ENCODE data around the gene TTBK1.

DNA sequence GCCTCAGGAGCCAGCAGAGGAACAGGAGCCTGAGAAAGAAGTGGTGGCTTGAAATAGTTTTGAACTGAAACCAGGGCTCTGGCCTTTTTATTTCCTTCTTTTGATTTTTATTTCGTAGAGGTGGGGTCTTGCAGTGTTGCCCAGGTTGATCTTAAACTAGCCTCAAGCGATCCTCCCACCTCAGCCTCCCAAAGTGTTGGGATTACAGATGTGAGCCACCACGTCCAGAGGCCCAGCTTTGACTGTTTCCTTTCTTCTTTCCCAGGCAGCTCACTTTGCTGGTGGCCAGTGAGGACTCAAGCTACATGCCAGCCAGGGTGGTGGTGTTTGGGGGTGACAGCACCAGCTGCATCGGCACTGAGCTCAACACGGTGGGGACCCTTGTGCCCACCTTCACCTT lies 40.8 kb upstream of the TTBK1 start:
- TF ChIP-seq, protein P1, sequence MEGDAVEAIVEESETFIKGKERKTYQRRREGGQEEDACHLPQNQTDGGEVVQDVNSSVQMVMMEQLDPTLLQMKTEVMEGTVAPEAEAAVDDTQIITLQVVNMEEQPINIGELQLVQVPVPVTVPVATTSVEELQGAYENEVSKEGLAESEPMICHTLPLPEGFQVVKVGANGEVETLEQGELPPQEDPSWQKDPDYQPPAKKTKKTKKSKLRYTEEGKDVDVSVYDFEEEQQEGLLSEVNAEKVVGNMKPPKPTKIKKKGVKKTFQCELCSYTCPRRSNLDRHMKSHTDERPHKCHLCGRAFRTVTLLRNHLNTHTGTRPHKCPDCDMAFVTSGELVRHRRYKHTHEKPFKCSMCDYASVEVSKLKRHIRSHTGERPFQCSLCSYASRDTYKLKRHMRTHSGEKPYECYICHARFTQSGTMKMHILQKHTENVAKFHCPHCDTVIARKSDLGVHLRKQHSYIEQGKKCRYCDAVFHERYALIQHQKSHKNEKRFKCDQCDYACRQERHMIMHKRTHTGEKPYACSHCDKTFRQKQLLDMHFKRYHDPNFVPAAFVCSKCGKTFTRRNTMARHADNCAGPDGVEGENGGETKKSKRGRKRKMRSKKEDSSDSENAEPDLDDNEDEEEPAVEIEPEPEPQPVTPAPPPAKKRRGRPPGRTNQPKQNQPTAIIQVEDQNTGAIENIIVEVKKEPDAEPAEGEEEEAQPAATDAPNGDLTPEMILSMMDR (IDR thresholded peaks at IDR 0.05): no peak
- TF ChIP-seq POLR2A (IDR thresholded peaks at IDR 0.05): no peak
